PC-9 (cell line): ENCODE data around the gene RTEL1. TPM values are rescaled to one million over a fixed set of nuclear protein-coding genes. Genes with fewer than 3 reads are reported as not detected.

ENCODE experiments used
- BruUV-seq: library from RNA; stranded (reverse); fragments of 400-500 nt; replicated peaks from 2 replicates; lab custom pipeline; 2021; lab: Mats Ljungman, UMichigan
- CTCF ChIA-PET: fragments of 300-600 bp; sonication (Branson Sonifier 250); formaldehyde crosslinking; loops from one replicate; lab custom pipeline; 2022; ENCODE audit warnings: antibody characterized with exemption; lab: Charles Lee
- POLR2A ChIA-PET: fragments of 300-600 bp; sonication (Branson Sonifier 250); formaldehyde crosslinking; loops from one replicate; lab custom pipeline; 2022; ENCODE audit warnings: antibody characterized with exemption; ENCODE audit not compliant: unreplicated experiment; lab: Charles Lee
- DNase-seq, 2 experiments: peaks; one replicate each; pipeline versions ENCODE4 v3.0.0 to v3.0.0-alpha.2; 2015 to 2022; ENCODE audit warnings: mixed read lengths in 1 of 2
- H2AFZ ChIP-seq: fragments of 200-600 bp; sonication (generic); 2 replicates; pipeline ENCODE4 v1.8.1; 2017; ENCODE audit warnings: antibody characterized with exemption
- H3F3A ChIP-seq: fragments of 200-600 bp; sonication (generic); 2 replicates; pipeline ENCODE4 v1.8.1; 2017; ENCODE audit warnings: antibody characterized with exemption, mild to moderate bottlenecking, low read depth; ENCODE audit not compliant: insufficient read depth
- H3K27ac ChIP-seq: fragments of 200-600 bp; sonication (generic); 2 replicates; pipeline ENCODE4 v1.6.1; 2016; ENCODE audit warnings: mixed run types
- H3K27me3 ChIP-seq: fragments of 200-600 bp; sonication (generic); 2 replicates; pipeline ENCODE4 v1.6.1; 2016; ENCODE audit warnings: low read depth, mixed run types; ENCODE audit not compliant: insufficient read depth
- H3K36me3 ChIP-seq: fragments of 200-600 bp; sonication (generic); 2 replicates; pipeline ENCODE4 v1.6.1; 2016; ENCODE audit warnings: low read depth, mixed run types
- H3K4me1 ChIP-seq: fragments of 200-600 bp; sonication (generic); replicated peaks from 2 replicates; pipeline ENCODE4 v1.6.1; 2016; ENCODE audit warnings: mixed run types; ENCODE audit not compliant: insufficient read depth
- H3K4me2 ChIP-seq: fragments of 200-600 bp; sonication (generic); 2 replicates; pipeline ENCODE4 v1.6.1; 2017; ENCODE audit warnings: mixed run types
- H3K4me3 ChIP-seq: fragments of 200-600 bp; sonication (generic); 2 replicates; pipeline ENCODE4 v1.6.1; 2016; ENCODE audit warnings: mixed run types
- H3K79me2 ChIP-seq: fragments of 200-600 bp; sonication (generic); 2 replicates; pipeline ENCODE4 v1.6.1; 2017; ENCODE audit warnings: low read depth, mixed run types
- H3K9me2 ChIP-seq: fragments of 200-600 bp; sonication (generic); 2 replicates; pipeline ENCODE4 v1.8.1; 2017; ENCODE audit warnings: mild to moderate bottlenecking; ENCODE audit not compliant: insufficient read depth
- H3K9me3 ChIP-seq: fragments of 200-600 bp; sonication (generic); 2 replicates; pipeline ENCODE4 v1.8.1; 2016; ENCODE audit warnings: low read depth; ENCODE audit not compliant: insufficient read depth
- H4K20me1 ChIP-seq: fragments of 200-600 bp; sonication (generic); 2 replicates; pipeline ENCODE4 v1.8.1; 2017; ENCODE audit not compliant: insufficient read depth
- CTCF ChIP-seq: fragments of 200-600 bp; sonication (generic); conservative IDR thresholded peaks from 2 replicates; pipeline ENCODE4 v1.6.1; 2017; ENCODE audit warnings: mixed run types, antibody characterized with exemption, mild to moderate bottlenecking, moderate library complexity
- EZH2 ChIP-seq: fragments of 200-600 bp; sonication (generic); IDR thresholded peaks from 2 replicates; pipeline ENCODE4 v1.8.0; 2017; ENCODE audit warnings: antibody characterized with exemption, low read depth
- intact Hi-C: fragments of 100-400 bp; cut with micrococcal nuclease; formaldehyde crosslinking; loops from one replicate; pipeline ENCODE4 v1.10.0; 2022; ENCODE audit not compliant: unreplicated experiment
- total RNA-seq: library from RNA; stranded (reverse); gene quantifications from 2 replicates; pipeline ENCODE4 v1.2.3, GENCODE V29; 2021

RTEL1 gene
- total RNA-seq, 1 experiment from 2014 or later = 36.0 TPM

- no peak for TF ChIP-seq CTCF
- no peak for TF ChIP-seq EZH2
- DNase-seq = no peak
- no peaks in the 10 kb centered on the region for H3K9me3 ChIP-seq
- H2AFZ ChIP-seq = no peak overlapping the region
- H3K4me2 ChIP-seq = peak overlapping the region; percentile 37; the same call in 1 of the 2 replicates
- BruUV-seq = no TSS peak
- no peaks in the 10 kb centered on the region for H3K27me3 ChIP-seq
- H3K36me3 ChIP-seq = no peaks in the 10 kb centered on the region
- H3K9me2 ChIP-seq = no peaks in the 10 kb centered on the region
- H3K27ac ChIP-seq = no peak overlapping the region
- no peaks in the 10 kb centered on the region for H3K79me2 ChIP-seq
- ChIA-PET POLR2A (no interaction called here), CTCF (no interaction called here)
- H3F3A ChIP-seq = peaks cover 35% of the 10 kb centered on the region
- H4K20me1 ChIP-seq = no peaks in the 10 kb centered on the region
- H3K4me3 ChIP-seq = no peak overlapping the region
- intact Hi-C loops = no loop called here
- peaks cover 41% of the 10 kb centered on the region for H3K4me1 ChIP-seq
Observed at GRCh38 chr20:63690003-63690897, 32.1 kb downstream of the RTEL1 start.

- Histone ChIP-seq H3K4me2 (peak overlapping the region; percentile 37), H3K9me2 (no peaks in the 10 kb centered on the region), H3K79me2 (no peaks in the 10 kb centered on the region), H2AFZ (no peak overlapping the region), H3K27me3 (no peaks in the 10 kb centered on the region), H3K9me3 (no peaks in the 10 kb centered on the region), H3K27ac (peak overlapping the region; percentile 23; the same call in 1 of the 2 replicates), H3K36me3 (no peaks in the 10 kb centered on the region), H3K4me1 (peaks cover 39% of the 10 kb centered on the region), H3K4me3 (no peak overlapping the region), H3F3A (peaks cover 35% of the 10 kb centered on the region), H4K20me1 (no peaks in the 10 kb centered on the region)
- TF ChIP-seq EZH2 = no peak
- no peak for TF ChIP-seq CTCF
- DNase-seq = peak; percentile 39 to 61
- ChIA-PET POLR2A (no interaction called here), CTCF (no interaction called here)
- intact Hi-C loops = no loop called here
- BruUV-seq = no TSS peak
Observed at GRCh38 chr20:63690898-63691710, 33.0 kb downstream of the RTEL1 start.

GRCh38 chr20:63691711-63692435 is 33.8 kb downstream of the RTEL1 start:
- TF ChIP-seq EZH2 = no peak
- no peak for TF ChIP-seq CTCF
- H3K4me1 ChIP-seq = peaks cover 31% of the 10 kb centered on the region
- DNase-seq = no peak
- POLR2A ChIA-PET = no interaction called here
- H3K27me3 ChIP-seq = no peaks in the 10 kb centered on the region
- no peaks in the 10 kb centered on the region for H3K9me3 ChIP-seq
- no peaks in the 10 kb centered on the region for H4K20me1 ChIP-seq
- no TSS peak for BruUV-seq
- intact Hi-C loops = no loop called here
- H3K79me2 ChIP-seq = no peaks in the 10 kb centered on the region
- H3K4me2 ChIP-seq = peak overlapping the region; percentile 37; the same call in 1 of the 2 replicates
- 0 out of 2 replicates have a peak overlapping the region, but pooled peaks have one; percentile 23 for H3K27ac ChIP-seq
- H3K36me3 ChIP-seq = no peaks in the 10 kb centered on the region
- no peak overlapping the region for H2AFZ ChIP-seq
- H3K4me3 ChIP-seq = no peak overlapping the region
- H3F3A ChIP-seq = peaks cover 37% of the 10 kb centered on the region
- CTCF ChIA-PET = interaction anchor here (0.6 kb wide), 1 partner anchor 102 kb away, joined by 5 read pairs; no protein-coding TSS in a partner anchor
- no peaks in the 10 kb centered on the region for H3K9me2 ChIP-seq
